HG03135 (cell line): Measurements from ENCODE around the gene BABAM1.

Experiments used
- ATAC-seq: cut with Tn5 transposase; IDR thresholded peaks from one replicate; pipeline ENCODE4 v1.9.1; 2021; ENCODE audit warnings: mild to moderate bottlenecking, moderate library complexity; ENCODE audit not compliant: unreplicated experiment

BABAM1 gene

DNA sequence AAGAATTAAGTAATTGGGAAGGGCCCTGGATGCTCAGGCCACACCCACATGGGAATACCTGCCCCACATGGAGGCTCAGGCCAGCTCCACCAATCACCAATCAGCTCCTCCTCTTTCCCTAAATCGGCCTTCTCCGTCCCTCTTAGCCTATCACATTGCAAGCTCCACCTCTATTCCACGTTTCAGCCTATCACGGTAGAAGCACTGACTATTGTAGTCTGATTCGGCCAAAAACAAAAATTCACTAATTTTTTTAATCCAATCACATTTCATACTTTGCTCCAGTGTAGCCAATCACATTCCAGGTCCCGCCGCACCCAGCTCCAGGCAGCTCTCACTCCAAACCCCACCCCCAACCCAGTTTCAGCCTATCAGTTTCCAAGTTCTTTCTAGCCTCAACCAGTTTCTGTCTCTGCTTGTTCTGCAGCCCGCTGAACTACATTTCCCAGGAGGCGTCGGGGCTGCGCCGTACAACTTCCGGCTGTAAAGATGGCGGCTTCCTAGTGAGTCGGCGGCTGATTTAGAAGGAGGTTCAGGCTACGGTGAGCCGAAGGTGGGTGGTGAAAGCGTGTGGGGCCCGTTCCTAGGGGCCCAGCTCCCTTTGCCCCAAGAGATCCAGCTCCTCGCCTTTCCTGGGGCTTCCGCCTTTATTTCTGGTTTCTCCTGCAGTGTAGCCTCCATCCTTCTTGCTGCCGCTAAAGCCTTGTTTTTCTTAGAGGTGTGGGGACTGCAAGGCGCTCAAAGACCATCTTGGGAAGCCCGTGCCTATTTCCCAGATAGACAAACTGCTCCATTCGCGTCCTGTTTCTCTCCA is at the start of gene BABAM1:
TSS of gene BABAM1 (plus strand) at position 469 of the 814 bp plus-strand sequence. CDS start 1,364 bp downstream, outside the sequence.
- ATAC-seq, result peak; percentile 88

DNA sequence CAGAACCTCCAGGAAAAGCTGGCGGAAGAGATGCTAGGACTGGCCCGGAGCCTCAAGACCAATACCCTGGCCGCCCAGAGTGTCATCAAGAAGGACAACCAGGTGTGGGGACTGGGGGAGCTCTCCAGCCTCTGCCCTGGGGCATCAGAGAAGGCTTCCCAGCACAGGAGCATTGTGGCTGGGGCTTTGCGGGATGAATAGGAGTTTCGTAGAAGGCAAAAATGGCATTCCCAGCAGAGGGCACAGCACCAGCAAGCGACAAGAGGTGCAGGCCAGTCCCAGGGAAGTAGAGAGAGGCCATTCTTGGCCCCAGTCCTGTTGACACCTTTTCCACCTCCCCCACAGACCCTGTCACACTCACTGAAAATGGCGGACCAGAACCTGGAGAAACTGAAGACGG is 48.0 kb upstream of the BABAM1 start:
- no peak for ATAC-seq

DNA sequence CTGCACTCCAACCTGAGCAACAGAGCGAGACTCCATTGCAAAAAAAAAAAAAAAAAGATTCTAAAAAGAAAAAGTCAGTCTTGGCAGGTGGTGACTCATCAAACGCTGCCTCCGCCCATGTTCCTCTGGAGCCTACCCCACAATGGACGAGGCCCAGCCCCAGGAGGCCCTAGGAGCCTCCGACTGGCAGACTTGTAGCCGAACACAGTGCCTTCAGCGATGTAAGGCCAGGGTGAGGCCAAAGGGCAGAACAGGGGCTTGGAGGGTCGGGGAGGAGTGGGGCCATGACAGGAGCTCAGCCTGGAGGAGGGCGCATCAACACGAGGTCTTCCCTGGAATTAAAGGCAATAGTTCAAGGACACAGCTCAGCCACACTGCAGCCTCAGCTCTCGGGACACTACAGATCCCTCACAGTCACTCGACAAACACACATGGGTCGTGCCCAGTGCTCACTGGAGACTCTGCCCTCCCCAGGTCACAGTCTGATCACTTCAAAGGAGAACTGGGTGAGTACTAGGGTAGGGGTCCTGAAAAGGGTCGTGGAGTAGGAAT is 47.0 kb upstream of the BABAM1 start:
- ATAC-seq, result no peak

DNA sequence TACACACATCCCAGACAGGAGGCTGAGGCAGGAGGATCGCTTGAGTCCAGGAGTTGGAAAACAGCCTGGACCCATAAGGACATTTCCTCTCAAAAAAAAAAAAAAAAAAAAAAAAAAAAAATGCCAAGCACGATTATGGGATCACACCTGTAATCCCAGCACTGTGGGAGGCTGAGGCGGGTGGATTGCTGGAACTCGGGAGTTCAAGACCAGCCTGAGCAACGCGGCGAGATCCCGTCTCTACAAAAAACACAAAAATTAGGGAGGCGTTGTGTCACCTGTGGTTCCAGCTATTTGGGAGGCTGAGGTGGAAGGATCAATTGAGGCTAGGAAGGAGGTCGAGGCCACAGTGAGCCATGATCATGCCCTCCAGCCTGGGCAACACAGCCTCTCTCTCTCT is 42.2 kb upstream of the BABAM1 start:
- no peak for ATAC-seq

DNA sequence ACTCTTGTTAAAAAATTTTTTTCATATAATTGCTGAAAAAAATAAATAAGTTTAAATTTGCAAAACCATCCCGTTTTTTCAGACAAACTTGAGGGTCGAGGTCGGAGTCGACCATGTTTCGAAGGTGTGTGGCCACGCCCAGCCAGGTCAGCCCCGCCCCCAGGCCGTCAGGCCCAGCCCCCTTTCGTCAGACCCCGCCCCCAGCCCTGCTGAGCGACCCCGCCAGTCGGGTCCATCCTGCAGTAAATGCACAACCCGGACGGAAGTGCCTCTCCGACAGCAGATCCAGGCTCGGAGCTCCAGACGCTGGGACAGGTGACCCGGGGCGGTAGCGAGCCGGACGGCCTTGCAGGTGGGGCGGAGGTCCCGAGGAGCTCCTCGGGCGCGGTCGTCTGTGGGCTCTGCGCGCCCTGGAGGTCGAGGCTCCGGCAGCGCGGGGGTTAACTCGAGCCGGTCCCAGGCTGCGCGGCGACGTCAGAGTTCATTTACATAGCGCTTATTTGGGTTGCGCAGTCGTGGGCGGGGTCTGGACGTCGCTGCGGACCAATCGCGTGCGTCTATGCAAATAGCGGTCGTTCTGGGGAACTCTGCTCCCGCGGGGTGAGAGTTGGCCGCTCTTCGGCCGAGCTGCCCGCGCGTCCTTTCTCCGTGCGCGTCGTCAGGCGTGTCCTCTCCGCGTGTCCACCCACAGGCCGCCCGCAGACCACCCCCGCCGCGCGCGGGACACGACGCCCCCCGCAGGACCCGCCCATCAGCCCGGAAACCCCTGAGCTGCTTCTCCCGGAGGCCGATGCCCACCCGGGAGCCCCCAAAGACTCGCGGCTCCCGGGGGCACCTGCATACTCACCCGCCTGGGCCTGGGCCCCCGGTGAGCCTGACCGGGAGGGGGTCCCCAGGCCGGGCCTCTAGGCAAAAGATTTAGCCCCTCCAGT is 41.0 kb upstream of the BABAM1 start, which contains the start of gene OCEL1:
TSS of gene OCEL1 (plus strand) at position 225 of the 932 bp plus-strand sequence. CDS start at position 247, 22 bp downstream.
- peak; percentile 94 for ATAC-seq

DNA sequence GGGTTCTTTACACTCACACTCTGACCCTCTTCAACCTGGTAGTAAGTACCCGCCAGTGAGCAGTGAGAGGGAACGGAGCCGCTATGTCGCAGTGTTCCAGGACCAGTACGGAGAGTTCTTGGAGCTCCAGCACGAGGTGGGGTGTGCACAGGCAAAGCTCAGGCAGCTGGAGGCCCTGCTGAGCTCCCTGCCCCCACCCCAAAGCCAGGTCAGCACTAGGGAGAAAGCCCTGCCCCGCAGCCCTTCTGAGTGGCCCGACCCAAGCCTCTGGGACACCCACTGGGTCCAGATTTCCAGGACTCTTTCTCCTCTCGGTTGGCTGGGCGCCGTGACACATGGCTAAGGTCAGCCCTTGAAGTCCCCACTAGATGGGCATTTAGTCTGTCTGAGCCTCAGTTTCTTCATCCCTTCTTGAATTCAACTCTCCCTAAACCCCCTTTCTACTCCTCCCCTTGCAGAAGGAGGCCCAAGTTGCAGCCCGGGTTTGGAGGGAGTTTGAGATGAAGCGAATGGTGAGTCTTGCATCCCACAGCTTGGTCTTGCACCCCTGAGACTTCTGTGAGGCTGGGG is 39.4 kb upstream of the BABAM1 start:
- ATAC-seq, result no peak

DNA sequence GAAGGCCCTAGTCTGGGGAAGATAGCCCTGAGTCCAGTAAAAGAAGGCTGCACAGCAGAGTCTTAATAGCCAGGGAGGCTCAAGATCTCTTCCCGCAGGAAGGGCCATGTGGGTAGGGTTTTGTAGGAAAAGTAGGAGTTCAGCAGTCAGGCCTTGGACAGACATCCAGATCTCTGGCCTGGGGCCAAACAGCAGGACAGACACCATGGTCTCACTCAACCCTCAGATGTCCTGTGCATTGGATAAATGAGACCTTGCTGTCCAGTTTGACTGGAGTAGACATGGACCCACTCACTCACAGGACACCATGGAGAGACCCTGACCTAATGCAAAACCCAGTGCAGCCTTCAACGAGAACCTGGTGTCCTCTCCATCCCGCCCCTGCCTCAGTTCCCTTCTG is 37.4 kb upstream of the BABAM1 start:
- no peak for ATAC-seq

DNA sequence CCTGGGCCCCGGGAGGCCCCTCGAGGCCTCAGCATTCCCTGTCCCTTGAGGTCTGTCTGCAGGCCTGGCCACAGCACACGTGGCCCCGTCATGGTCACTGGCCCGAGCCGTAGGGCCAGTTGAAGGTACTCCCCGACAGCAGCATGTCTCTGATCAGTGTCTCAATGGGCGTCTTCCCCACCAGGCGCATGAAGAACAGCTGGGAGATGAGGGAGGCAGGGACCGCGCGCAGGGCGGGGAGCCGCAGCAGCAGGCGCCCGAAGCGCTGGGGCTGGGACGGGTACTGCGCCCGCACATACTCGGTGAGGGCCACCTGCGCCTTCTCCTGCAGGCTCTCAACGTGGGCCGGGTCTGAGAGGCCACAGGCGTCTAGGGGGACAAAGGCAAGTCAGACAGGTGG is 35.0 kb upstream of the BABAM1 start:
- no peak for ATAC-seq

DNA sequence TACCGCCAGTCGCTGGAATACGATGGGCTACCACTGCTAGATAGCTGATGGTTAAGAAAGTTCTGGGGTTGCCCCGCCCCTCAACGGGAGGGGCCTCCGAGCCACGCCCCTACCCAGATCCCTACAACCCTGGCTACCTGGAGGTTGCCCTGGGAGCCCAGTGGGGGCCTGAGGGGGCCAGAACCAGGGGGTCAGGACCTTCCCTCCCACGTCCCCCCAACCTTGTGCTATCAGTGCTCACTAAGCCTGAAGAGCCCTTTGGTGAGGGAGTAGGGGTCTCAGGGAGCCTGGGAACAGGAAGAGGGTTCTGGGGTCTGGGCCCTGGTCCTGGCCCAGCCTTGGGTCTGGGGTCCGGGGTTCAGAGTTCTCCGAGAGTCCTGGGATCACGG is 32.3 kb upstream of the BABAM1 start:
- ATAC-seq, result no peak

DNA sequence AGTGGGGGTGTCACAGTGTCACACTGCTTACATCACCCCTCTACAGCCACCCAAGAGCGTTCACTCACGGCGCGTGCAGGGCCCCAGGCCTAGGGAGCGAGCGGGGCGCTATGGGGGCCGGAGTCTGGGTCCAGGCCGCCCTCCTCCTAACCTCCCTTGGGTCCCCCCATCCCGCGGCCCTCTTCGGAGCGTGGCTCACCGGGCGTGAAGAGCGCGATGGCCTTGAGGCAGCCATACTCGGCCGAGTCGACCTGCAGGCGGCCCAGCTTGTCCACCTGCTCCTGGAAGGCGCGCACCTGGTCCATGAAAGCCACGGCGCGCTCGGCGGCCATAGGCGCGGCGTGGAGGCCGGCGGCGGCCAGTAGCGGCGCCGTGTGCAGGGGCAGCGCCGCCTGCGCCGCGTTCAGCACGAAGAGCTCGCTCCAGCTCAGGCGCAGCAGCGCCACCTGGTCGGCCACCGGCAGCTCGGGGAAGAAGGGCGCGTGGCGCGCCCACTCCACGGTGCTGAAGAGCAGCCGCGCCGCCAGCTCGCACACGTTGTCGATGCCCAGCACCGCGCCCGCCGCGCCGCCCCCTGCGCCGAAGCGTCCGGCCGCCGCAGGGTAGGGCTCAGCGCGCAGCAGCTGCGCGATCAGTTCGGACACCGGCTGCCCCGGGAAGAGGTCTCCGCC is 31.8 kb upstream of the BABAM1 start:
- peak; percentile 52 for ATAC-seq

DNA sequence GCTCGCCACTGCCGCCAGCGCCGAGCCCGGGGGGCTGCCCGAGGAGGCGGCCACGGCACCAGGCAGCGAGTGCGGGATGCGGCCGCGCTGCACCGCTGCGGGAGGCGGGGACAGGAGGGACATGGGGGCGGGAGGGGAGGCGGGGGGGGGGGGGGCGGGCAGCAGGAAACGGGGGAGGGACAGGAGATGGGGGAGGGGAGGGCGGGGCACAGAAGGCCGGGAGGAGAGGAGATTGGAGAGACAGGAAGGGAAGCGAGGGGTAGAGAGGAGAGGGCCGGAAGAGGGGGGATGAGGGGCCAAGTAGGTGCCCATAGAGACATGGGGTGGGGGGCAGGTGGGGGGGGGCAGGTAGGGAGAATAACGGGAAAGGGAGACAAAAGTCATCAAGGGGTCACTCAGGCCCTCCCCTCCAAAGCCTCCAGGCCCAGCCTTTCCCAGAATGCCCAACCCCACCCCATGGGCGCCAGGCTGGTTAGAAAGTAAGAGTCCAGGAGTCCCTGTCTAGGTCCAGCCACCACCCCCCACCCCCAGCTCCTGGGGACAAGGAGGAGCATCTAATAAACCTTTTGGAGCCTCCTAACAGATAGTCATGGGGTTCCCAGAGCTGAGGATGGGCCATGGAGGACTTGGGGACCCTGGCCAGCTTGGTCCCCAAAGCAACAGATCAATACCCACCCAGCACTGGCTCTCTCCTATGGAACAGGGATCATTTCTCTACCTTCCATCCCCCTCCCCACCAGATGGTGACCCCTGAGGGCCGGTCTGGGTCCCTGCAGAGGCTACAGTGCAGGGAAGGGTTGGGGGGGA is 31.1 kb upstream of the BABAM1 start:
- no peak for ATAC-seq

DNA sequence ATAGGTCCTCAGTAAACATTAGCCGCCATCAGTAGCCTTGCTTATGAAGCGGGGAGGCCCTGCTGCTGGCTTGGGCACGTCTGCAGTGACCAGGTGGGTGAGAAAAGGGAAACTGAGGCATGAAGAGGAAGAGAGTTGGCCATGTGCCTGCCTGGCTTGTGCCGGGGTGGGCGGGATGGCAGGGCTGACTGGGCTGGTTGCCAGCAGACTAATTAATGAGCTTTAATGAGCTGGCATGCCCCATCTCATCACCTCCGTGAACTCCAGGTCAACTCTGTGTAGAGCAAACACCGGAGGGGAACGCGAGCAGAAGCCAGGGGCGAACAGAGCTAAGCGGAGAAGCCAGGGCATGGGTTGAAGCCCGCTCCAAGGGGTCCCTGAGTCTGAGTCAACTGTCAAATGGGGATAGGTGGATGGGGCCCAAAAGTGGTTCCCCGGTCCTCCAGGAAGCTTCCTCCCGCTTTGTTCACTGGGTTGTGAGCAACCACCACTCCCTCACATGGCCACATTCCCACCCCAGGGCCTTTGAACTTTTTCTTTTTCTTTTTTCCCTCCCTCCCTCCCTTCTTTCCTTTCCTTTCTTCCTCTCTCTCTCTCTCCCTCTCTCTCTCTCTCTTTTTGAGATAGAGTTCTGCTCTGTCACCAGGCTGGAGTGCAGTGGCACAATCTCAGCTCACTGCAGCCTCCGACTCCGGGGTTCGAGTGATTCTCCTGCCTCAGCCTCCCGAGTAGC is 30.3 kb upstream of the BABAM1 start:
- ATAC-seq, result no peak

DNA sequence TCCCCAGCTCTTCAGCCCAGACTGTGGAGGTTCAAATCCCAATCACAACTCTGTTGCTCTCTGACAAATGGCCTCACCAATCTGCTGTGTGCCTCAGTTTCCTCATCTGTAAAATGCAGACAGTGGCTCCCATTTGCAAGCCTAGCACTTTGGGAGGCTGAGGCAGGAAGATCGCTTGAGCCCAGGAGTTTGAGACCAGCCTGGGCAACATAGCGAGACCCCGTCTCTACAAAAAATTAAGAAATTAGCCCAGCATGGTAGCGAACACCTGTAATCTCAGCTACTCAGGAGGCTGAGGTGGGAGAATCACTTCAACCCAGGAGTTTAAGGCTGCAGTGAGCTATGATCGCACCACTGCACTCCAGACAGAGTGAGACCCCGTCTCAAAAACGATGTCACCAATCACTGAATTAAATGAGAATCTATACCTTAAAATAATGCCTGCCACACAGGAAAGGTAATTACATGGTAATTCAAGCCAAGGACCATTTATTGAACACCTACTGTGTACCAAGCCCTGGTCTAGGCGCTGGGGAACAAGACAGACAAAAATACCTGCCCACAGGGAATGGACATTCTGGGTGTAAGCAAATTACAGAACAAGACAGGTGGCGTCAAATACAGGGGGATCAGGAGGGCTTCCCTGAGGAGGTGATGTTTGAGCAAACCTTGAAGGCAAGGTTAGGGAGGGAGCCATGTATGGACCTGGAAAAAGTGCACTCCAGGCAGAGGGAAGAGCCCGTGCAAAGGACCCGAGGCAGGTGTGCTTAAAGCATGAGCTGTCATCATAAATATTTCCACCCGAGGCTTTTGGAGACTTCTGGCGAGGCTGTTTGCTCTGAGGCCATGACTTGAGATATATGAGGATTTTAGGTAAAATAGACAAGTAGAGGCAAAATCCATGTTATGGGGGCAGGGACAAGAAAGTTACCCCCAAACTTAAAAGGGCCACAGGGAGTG is 29.2 kb upstream of the BABAM1 start:
- ATAC-seq, result no peak

DNA sequence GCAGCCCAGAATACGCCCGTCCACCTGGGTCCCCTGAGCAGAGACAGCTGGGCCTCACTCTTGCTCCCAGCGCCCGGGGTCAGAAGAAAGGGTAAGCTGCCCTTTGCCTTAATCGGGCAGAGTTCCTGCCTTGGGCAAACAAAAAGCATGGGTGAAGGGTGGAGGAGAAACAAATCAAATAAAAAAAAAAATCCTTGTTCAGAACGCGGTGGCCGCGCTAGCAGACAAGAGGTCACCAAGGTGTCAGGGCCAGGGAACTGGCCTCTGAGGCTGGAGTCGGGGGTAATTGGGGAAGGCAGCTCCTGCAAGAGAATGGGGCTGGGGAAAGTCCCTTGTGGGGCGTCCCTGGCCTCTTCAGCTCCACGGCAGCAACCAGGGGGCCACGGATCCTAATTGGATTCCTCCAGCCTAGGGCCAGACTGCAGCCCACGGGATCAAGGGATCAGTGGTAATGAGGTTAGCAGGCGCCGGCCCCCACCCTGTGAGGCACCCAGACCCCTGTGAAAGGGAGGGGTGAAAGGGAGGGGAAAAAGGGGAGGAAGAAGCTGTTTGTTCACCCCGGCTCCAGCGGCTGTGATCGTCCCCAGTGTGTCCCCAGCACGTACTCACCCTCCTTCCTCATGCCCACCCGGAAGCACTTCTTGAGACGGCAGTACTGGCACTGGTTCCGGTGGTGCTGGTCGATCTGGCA is 27.0 kb upstream of the BABAM1 start:
- no peak for ATAC-seq

DNA sequence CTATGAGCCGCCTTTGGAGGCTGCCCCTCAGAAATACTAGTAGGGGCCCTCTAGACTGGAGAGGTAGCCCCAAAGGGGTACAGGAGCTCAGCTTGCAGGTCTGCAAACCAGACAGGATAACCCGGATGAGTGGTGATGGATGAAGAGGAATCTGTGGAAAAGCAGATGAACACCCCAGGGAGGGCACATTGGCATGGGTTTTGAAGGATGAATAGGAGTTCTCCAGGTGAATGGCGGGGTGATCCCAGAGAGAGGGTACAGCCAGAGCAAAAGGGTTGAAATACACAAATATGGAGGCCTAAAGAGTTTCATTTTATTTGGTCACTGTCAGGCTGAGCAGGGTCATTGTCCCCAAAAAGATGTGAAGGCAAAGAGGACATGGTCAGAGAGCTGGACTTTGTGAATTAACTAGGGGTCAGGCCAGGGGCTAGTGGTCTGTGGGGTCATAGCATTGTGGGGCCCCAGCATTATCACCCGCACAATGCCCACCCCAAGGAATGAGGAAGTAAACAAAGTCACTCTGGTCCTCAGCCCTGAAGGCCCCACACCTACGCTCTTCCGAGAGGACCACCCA is 26.3 kb upstream of the BABAM1 start:
- ATAC-seq, result no peak

DNA sequence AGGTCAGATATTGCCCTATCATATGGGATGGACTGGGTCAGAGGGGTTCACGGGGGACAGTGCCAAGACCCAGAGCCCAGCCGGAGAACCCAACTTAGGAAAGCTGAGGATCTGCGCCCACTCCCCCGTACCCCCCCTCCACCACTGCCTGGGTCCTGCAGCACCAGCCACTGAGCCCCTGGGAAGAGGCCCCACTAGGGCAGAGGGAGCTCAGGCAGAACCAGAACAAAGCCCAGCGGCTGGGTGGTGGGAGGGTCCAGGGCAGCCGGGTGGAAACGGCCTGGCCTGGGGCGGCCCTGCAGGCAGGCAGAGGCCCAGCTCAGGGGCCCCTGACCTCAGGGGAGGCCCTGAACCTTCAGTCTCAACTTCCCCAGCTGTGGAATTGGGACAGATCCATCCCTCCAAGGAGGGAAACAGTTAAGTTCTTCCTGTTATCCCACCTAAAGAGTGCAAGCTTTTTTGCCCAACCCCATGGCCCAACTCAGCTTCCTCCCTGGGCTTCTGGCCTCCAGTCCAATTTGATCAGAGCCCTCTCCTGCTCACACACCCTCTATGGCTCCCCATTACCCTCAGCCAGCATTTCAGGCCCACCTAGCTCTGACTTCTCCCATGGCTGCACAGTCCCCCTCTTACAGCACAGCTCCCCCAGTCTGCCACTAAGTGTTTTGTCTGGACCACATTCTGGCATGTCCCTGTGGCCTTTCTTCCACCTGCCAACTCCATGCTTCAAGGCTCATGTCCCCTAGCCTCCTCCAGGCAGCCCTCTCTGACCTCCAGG is 24.6 kb upstream of the BABAM1 start:
- ATAC-seq, result no peak
